ENCODE data around the gene KLHL21.
A peak's percentile ranks its signal among the peaks of the same experiment; 100 is the strongest.

Gene KLHL21

DNA sequence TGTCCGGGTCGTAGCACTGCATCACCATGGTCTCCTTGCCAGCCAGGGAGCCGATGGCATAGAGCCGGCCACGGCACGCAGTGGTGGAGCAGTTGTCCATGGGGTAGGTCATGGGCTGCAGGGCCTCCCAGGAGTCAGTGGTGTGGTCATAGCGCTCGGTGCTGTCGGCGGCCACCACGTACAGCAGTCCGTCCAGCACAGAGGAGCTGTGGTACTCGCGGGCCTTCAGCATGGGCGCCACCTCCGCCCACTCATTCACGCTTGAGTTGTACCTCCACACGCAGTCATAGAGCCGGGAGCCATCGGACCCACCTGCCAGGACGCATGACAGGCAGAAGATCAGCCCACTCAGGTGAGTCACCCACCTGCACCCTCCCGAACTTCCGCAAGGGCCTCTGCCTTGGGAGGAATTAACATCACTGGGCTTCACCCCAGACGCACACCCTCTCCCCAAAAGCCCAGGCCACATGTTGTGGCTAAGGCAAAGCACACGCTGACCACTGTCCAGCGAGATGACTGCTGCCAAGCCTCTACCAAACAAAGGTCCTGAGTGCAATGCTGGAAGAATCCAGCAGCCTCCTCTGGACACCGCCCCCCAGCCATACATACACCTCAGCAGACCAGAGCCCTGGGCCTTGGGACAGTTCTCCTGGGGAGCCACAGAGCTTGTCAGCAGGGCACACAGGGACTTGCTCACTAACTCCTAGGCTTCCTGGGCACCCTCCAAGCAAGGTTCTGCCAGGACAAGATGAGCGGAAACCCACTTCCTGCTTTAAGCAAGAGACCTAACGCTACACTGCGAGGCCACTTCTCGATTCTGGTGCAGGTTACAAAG is 3.3 kb downstream of the KLHL21 start:
- peak; percentile 23 for DNase-seq

DNA sequence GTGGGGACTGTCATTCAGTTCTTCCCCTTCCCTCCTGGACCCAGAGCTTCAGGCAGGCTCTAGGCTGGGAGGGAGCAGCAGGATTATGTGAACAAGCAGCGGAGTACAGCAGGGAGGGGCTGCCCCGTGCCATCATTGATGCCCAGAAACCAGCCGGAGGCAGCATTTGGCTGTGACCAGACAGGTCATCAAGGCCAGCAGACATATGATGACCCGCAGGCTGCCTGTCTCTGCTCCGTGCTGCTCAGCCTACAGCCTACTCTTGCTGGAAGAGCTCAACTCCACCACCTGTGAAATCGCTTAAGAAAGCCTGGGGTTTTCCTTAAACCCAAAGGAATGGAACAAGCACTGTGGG is 4.9 kb downstream of the KLHL21 start:
- DNase-seq: no peak

DNA sequence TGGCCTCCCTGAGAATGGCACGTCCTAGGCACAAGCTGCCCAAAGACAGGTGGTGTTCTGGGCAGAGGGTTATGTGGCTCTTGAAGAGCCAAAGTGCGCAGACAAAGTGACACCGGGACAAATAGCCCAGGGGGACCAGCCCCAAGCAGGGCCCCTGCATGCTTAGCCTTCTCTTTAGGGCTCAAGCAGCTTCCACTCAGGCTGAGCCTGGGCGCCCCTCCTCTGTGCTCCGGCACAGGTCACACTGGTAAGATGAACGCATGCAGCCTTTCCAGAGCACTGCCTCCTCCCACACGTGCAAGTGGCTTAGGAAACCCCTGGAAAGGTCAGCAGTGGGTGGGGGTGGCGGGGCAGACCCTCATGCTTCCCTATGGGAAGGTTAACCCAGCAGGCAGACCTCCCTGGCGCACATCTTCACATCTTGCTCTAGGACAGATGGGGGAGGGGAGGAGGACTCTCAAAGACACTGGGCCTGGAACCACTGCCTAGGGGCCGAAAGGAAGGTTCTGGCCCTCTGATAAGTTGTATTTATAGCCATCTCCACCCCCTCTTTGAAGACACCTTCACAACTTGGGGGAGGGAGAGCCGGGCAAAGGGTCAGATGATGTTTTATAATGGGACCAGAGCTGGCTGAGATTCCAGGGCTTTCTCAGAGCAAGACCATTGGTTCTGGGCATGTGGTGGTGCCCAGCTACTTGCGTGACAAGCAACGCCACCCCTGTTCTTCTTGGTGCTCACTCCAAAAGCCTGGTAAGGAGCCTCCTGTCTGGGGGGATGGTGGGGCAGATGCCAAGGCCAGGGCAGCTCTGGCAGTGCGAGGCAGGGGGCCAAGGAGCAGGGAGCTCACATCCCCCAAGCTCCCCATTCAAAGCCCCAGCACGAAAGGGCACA is 5.5 kb downstream of the KLHL21 start:
- no peak for DNase-seq

DNA sequence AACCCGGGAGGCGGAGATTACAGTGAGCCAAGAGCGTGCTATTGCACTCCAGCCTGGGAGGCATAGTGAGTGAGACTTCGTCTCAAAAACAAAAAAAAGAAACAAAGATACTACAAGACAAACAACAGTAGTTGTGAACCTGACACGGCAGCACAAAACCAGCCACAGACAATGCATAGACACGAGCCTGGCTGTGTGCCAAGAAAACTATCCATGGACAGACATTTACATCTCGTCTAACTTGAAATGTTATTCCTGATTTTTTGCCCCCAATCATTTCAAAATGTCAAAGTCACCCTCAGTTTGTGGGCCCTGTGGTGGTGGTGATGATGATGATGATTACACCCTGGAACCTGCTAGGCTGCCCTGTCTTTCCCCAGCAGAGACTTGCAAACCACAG is 6.3 kb downstream of the KLHL21 start:
- DNase-seq: no peak

DNA sequence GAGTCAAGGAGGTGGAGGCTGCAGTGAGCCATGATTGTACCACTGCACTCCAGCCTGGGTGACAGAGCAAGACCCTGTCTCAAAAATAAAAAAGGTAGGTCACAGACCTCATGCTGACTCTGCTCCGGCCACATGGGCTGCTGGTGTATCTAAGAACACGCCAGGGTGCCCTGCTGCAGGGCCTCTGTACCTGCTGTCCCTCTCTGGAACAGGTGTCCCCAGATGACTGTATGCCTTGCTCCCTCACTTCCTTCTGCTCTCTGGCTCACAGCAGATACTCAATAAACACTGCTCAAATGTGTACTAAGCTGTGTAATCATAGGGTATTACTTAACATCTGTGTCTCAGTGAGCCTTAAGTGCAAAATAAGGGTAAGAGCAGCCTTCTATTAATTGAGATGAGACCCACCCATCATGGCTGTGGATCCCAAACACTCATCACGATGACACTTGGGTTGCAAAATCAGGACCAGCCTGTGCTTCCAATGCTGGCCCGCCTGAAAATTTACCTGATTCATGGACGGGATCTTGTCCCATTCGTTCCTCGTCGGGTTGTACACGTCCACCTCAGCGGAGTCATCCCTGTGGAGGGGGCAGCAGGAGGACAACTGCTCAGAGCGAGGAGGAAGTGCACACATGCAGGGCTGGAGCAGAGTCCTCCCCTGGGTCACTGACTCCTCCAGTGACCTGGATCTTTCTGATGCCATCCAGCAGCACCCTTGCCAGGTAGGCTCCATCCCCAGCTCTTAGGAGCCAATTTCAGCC is 7.5 kb downstream of the KLHL21 start:
- no peak for DNase-seq

DNA sequence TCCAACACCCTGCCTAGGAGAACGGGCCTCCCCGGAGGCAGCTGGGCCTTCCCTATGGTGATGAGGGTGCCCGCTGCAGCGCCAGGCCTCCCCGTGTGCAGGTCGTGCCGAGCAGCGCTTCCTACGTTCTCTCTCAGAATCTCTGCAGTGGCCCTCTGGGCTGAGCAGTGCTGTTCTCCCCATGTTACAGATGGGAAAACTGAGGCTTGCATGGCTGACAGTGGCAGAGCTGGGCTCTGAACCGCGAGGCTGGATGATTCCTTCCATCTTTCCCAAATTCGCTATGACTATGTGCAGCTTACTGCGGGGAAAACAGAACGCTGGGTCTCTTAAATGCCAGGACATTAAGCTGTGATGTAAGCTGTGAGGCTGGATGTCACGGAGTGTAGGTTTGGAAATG is 8.9 kb downstream of the KLHL21 start:
- DNase-seq: no peak

DNA sequence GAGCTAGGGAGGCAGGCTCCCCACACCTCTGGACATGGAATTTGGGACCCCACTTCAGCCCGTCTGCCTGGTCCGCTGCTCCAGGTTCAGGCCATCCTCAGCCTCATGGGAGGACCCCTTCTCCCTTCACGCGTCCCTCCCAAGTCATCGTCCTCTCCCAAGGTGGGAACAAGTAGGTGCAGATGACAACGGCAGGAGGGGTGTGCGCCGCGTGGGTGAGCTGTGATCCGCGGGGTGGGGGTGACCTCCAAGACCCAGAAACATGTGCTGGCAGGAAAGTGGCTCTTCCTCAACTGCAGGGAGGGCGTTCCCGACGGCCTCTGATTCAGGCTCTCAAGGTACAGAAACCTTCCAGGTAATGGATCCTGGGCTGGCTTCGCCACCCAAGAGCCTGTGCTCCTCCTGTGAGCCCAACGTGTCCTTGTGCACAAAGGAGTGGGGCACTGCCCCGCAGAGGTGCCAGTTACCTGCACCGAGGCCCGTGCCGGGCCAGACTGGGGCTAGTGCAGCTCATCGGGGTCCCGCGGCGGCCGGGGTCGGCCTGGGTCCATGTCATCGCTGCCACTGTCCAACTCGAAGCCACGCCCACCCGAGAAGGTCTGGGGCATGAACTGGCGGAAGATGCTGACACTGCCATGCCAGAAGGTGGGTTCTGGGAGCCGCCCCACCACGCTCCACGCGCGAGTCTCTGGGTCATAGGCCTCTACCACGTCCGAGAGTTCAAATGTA is 9.6 kb downstream of the KLHL21 start:
- DNase-seq: no peak

DNA sequence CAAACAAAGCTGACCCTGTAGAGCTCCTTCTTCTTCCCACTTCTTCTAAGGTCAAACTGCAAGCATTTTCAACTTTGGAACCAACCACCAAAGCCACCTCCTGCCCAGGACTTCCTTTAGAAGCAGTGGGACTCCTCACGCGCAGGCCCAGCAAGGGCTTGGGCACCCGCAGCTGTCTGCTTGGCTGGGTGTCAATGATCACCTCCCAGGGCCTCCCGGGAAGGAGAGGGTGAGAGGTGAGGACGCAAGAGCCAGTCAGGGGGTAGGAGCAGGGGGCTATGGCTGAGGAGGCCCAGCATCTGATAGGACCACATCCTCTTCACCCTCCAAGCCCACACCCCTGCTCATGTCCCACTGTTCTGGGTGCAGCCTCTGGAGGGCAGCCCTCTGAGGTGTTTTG is 10.2 kb downstream of the KLHL21 start:
- DNase-seq: no peak

DNA sequence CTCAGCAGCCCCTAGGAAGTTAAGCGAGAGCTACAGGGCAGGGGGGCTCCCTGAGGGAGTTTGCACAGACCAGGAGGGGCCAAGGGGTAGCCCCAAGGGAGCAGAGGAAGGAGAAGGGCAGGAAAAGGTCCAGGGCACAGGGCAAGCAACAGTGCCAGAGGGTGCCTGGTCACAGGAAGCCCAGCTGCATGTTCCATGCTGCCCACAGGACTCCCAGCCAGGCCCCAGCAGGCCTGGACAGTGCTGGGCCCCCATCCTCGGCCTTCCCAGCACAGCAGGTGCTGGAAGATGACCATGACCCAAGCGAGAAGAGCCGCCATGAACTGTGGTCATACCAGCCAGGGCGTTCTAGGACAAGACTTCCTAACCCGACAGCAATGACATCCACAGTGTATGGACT is 11.0 kb downstream of the KLHL21 start:
- no peak for DNase-seq

DNA sequence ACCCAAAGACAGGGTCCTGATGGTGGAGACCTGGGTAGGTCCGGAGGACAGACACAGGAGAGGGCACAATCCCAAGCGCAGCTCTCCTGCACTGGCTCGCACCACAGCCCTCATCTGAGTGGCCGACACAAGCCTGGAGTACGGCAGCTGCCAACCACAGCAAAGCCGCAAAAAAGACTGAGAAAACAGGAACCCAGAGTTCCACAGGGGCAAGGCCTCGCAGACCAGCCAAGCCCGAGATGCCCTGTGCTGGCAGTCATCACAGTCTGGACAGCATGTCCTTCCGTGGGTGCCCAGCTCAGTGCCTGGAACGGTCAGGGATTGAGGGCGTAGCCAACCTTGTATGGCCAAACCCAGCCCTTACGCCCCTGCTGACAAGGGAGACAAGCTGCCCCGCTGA is 11.4 kb downstream of the KLHL21 start:
- DNase-seq: peak; percentile 4

DNA sequence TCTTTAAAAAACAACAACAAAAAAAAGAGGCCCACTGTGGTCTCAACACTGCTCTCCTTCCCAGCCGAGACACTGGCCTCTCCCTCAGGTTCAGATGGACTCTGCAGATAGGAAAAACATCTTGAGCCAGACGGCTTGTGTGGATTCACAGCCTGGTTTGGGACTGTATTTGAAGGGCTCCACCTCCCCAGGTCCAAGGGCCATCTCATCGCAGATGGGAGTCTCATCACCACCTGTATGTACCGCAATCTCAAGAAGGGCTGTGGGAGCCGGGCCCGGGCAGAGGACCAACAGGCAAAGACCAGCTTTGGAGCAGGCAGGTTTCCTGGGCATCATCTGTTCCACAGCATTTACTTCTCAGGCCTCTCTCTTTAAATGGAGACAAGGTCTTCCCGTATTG is 12.6 kb downstream of the KLHL21 start:
- no peak for DNase-seq

DNA sequence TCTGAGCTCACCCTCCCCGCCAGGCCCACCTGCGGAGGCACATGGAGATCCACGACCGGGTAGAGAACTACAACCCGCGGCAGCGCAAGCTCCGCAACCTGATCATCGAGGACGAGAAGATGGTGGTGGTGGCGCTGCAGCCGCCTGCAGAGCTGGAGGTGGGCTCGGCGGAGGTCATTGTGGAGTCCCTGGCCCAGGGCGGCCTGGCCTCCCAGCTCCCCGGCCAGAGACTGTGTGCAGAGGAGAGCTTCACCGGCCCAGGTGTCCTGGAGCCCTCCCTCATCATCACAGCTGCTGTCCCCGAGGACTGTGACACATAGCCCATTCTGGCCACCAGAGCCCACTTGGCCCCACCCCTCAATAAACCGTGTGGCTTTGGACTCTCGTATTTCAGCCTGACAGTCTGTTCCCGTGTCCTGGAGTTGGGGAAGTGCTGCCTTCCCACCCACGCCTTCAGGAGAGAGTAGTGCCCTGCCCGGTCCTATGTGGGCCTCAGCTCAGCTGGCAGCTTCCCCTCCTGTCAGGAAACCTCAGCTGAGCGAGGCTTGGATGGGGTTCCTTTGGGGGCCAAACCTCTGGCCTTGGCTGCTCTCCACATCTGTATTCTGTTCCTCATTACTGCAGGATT is 13.7 kb downstream of the KLHL21 start:
- no peak for DNase-seq

DNA sequence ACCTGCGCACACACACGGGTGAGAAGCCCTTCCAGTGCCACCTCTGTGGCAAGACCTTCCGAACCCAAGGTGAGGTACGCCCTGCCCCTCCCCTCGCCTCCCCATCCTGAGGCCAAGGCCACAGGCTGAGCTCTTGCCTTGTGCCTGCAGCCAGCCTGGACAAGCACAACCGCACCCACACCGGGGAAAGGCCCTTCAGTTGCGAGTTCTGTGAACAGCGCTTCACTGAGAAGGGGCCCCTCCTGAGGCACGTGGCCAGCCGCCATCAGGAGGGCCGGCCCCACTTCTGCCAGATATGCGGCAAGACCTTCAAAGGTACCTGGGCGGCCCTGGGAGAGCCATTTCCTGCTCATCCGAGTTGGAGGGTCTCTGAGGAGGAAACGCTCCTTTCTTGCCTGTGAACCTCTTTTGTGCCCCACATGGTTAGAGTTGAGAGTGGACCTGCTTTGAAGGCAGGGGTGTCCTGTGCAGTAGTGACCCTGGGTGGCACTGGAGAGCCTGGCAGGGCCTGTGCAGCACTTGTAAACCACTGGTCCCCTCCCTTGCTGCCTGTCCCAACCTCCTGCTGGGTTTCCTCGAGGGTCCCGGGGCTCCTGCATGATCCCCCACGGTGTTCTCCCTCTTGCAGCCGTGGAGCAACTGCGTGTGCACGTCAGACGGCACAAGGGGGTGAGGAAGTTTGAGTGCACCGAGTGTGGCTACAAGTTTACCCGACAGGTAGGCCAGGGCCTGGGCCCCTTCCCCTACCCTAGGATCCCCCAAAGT is 14.4 kb downstream of the KLHL21 start:
- no peak for DNase-seq

DNA sequence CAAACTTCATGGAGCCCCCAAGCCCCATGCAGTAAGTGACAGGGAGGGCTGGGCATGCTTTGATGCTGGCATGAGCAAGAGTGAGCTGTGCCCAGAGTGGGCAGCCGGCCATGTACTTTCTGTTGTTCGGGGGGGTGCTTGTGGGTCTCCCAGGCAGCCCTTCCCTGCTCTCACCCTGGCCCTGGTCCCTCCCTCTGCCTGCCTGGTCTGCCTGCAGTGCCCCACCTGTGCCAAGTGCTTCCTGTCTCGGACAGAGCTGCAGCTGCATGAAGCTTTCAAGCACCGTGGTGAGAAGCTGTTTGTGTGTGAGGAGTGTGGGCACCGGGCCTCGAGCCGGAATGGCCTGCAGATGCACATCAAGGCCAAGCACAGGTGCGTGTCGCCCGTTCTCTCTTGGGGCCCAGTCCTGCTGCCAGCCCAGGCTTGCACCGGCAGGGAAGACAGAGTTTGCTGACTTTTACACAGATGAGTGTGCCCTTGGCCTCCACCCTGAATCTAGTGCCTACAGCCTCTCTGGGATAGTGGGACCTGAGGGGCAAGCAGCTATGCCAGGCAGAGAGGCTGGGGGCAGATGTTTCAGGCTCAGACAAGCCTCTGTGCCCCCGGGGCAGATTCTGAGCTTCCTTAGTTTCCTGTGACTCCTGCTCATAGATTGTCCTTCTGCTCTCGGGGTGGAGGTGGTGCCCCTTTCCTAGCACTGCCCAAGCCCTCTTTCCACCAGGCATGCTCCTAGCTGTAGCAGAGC is 15.2 kb downstream of the KLHL21 start:
- no peak for DNase-seq

DNA sequence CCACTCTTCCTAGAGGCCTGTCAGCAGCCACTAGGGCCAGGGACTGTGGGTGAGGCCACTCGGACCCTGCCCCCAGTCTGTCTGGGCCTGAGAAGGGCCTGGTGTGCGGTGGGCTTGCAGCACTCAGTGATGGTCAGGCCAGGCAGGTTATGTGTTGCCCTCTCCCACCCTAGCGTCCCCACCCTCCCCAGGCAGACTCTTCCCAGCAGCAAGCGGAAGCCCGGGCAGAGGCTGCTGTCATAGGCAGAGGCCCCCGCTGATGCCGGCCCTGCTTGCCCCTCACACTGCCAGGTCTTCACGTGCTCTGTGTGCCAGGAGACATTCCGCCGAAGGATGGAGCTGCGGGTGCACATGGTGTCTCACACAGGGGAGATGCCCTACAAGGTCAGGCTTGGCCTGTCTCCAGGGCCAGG is 16.3 kb downstream of the KLHL21 start:
- no peak for DNase-seq

DNA sequence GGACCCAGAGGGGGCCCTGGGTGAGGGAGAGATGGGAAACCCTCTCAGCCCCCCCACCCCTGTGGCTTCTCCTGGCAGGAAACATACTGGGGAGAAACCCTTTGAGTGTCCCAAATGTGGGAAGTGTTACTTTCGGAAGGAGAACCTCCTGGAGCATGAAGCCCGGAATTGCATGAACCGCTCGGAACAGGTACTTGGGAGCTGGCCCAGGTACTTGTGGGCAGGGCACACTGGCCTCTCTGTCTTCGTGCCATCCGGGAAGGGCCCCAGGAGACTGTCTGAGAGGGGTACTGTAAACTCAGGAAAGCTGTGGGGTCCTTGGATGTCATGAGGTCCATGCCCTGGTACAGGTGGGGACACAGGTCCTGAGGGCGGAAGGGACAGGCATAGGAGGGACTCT is 16.8 kb downstream of the KLHL21 start:
- no peak for DNase-seq

DNA sequence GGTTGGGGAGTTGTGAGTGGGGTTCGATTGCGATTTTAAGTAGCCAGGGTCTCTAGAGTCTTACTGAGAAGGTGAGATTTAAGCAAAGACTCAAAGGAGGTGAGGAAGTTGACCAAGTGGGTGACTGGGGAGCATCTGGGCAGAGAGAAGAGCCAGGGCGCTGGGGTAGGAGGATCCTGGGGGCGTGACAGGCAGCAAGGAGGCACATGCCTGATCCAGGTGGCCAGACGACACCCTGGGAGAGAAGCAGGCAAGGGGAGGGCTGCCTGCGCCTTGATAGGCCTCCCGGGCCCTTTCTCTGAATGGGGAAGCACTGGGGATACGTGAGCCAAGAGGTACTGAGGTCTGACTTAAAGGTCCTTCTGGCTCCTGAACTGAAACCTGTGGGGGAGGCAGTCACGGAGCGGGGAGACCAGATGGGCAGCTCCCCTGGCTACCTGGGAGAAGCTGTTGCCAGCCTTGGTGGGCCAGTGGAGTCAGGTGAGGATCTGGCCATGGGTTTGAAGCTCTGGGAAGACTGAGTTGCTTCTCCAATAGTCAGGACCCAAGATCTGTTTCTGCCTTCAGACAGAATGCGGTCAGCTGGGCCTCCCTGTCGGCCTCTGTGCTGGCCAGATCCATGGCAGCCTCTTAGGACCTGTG is 17.5 kb downstream of the KLHL21 start:
- DNase-seq: no peak

DNA sequence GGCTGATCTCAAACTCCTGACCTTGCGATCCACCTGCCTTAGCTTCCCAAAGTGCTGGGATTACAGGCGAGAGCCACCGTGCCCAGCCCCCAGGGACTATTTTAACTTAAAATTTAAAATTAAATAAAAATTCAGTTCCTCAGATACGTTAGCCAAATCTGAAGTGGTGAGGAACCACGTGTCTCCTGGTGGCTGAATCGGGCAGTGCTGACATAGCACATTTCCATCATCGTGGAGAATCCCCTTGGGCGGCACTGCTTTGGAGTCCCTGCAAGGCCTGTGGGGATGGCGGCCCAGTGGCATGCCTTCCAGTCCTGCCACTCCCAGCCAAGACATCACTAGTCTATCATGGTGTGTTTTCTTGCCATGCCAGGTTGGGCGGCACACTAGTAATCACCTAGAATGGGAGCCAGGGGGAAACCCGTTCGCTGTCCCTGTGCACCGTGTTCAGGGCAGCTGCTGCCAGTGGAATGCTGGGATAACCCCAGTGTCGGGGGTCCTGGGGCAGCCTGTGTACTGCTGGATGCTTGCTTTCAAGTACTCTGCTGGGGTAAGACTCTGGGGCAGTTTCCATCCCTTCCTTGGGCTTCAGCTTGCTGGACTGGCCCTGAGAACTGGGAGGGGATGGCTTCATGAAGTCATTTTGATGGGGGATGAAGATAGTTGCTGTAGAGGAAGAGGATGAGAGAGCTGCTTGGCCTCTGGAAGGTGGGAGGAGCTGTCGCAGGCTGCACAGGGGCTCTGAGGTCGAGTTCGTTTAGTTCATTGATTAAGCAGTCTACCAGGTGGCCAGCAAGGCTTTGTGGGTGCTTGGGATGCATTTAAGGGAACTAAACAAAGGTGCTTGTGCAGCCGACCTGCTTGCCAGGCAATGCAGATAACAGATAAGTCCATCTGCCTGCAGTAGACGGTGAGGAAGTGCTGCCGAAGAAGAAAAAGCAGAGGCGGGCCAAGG is 18.3 kb downstream of the KLHL21 start:
- DNase-seq: no peak

DNA sequence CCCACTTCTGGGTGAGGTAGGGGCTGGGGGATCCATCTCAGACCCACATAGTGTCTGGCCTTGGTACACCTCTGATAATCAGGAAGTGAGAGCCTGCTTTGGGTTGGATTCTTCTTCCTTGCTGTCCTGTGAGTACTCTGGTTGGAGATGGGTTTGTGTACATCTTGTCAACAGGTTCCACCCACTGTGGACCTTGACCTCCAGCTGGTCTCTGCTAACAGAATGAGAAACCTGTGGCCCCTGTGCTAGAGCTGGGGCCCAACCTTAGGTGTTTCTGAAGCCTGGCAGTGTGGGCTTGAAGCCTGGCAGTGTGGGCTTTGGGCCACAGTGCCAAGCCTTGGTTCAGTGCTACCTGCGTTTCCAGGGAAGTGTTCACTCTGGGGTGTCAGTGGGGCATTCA is 20.3 kb downstream of the KLHL21 start:
- DNase-seq: no peak
